HS-27A (cell line): ENCODE measurements around the gene ADORA1.

Experiments used
- DNase-seq: peaks from one replicate; pipeline ENCODE4 v3.0.0-alpha.2; 2012; ENCODE audit warnings: low read depth, missing footprints

Gene ADORA1

GRCh38 chr1:203127666-203128430 lies at the start of gene ADORA1:
TSS of gene ADORA1 (plus strand) at chr1:203127726. CDS start at chr1:203128842, 1,116 bp downstream.
- DNase-seq = no peak

- DNase-seq = no peak
Measured at GRCh38 chr1:203077956-203078355, 49.6 kb upstream of the ADORA1 start.

DNA sequence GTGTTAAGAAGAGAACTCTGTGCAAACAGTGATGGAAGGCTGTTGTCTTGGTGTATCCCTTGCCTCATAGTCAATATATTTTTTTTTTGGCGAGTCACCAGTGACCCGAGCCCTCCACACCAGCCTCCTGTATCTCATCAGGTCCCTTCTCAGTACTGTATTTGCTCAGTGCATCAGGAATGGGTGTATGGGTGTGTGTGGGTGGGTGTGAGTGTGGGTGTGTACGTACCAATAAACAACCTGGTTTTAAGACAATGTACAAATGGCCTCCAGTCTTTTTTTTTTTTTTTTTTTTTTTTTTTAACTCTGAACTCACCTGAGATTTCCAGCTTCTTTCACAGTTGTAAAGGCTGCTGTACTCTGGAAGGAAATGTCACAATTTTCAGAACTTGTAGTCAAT lies 49.0 kb upstream of the ADORA1 start:
- DNase-seq = no peak

GRCh38 chr1:203080456-203080855 lies 47.1 kb upstream of the ADORA1 start:
- no peak for DNase-seq

GRCh38 chr1:203081465-203082230 lies 45.9 kb upstream of the ADORA1 start:
- DNase-seq = no peak

DNA sequence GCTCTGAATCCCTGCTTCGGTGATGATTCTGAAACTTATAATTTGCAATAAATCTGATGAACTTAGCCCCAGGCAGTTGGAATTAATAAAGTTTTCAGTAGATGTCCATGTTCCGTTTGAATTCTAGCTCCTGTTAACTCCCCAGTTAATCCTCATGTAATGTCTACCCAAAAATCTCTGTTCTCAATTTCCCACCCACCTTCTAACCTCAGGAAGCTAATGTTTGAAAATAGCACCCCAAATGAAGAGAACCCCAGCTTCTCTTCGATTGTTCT lies 45.4 kb upstream of the ADORA1 start:
- no peak for DNase-seq

DNA sequence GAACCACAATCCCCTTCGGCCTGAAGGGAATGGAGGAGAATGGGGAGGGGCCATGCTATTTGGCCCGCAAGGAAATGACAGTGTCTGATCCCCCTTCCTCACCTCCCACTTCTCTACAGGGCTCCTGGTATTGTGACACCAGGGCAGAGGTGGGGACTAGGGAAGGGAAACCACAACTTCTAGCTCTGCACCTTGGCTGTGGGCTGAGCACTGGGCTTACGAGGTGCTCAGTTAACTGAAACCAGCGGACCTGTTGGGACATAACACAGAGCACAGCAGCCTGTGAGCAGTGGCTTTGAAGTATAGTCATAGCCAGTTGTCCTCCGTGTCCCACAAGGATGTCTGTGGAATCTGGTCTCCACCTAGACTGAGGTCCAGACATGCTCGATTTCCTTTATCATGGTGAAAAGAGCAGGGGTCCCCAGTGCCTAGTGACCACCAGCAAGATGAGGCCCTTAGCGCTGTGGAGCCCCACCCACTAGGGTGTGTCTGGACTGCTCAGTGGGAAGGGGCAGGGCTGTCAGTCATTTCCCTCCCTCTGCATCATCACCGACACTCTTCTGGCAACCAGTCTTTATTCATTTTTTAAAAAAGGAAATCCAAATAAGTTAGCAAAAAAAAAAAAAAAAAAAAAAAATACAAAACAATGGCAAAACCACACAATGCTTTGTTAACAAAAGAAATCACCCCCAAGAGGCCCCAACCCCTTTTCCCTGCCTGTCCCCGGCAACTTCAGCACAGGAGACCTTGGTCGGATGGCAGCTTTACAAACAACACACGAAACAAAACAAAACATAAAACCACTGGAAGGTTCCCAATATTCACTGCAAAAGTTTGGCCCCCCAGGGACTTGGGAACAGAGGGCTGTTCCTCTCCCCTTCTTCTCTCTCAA lies 44.7 kb upstream of the ADORA1 start:
- no peak for DNase-seq

- no peak for DNase-seq
Measured at GRCh38 chr1:203083463-203083921, 44.0 kb upstream of the ADORA1 start.

DNA sequence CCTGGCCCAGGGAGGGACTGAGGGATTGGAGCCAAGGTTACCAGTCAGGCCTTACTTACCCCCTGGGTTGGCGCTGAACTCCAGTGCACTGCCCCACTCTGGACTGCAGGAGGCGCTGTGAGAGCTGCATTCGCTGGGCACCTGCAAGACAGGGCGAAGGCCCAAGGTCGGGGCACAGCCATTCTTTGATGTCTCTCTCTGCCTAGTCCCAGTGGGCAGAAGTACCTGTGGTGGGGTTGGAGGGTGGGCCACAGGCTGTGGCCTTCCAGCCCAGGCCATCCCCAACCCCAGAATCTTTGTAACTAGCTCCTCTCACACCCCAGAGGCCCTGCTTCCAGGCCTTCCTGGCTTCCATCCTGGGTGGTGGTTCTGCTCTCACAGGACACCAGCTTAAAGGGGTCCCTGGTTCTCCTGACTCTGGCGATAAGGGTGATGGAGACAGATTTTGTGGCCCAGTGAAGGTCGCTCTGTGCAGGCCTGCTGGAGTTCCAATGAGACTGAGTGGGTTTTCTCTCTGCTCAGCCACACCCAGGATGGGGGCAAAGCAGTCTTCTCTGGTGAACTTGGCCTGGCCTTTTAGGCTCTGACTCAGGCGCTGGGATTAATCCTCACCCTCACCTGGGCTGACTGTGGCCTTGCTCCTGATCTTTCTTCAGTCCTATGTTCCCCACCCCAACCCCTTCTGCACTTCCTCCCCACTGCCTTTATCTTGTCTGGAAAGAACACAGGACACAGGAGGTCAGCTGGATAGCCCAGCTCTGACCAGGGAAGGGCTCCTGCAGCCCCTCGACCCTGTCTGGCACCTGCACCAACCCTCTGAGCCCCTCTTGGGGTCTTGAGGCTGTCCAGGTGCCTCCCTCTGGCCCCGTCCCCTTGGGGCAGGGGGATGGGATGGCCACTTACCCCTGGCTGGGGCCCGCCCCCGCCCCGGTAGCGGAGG lies 42.7 kb upstream of the ADORA1 start:
- DNase-seq = no peak

DNA sequence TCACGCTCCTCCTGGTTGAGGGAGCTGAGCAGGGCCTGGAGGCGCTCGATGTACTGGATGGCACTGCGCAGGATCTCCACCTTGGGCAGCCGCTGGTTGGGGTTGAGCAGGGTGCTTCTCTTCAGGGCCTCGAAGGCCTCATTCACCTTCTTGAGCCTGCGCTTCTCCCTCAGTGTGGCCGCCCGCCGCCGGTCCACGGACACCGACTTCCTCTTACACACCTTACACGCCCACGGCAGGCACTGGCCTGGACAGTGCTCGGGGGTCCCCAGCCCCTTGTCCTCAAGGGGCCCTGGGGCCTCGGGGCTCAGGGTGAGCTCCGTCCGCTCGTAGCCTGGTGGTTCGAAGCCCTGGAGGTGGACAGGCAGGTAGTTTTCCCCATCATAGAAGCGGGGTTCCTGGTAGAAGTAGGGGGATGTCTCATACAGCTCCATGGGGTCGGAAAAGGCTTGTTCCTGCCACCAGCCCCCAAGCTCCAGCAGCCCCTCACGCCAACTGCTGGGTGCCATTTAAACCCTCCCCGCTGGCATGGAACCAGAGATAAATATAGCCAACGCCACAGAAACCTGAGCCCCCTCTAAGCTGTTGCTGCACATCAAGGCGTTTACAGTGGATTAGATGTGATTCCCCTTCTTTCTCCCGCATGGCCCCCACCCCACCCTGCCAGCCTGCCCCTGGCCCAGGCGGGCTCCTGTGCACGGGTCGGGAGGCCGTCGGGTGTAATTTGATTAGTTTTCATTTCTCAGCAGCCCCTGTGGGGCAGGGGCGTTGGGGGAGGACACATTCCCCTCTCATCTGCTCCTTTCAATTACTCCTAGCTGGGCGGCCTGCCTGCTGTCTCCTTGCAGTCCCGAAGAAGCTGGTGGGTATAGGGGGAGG lies 41.8 kb upstream of the ADORA1 start, which contains the start of gene MYOG:
Gene MYOG, minus strand, starts transcription at position 485 of the 879 bp plus-strand sequence. Its CDS starts 51 bp downstream, at position 434.
- no peak for DNase-seq

DNA sequence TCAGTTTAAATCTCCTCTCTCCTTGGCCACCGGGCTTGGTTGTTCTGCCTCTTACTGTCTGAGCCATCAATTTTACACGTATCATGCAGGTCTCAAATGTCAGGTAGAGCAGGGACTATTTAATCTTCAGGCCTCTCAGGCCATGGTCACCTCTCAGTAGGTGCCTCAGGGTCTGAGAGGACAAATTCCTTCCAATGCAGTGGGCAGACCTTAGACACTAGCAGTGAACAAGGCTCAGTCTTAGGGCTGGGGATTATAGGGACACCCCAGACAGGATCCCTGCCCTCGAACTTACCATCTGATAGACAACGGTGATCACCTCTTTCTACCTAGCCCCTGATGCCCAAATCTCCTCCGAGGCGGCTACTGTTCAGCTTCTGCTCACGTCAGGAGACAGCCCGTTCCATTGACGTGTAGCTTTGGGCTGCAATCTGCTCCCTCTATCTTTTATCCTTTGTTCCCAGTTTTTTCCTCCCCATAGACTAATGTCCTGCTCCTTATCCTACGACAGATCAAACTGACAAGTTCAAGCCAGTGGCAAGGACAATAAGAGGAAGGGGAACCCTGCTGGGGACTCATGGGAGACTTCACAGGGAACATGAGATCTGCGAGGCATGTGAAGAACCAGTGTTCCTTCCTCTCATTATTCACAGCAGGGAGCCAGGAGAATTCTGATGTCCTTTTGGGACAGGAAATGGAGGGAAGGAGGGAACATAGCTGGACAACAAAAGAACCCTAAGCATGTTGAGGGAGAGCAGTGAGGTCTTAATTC lies 40.3 kb upstream of the ADORA1 start:
- DNase-seq = no peak

- no peak for DNase-seq
Measured at GRCh38 chr1:203088441-203088840, 39.1 kb upstream of the ADORA1 start.

DNA sequence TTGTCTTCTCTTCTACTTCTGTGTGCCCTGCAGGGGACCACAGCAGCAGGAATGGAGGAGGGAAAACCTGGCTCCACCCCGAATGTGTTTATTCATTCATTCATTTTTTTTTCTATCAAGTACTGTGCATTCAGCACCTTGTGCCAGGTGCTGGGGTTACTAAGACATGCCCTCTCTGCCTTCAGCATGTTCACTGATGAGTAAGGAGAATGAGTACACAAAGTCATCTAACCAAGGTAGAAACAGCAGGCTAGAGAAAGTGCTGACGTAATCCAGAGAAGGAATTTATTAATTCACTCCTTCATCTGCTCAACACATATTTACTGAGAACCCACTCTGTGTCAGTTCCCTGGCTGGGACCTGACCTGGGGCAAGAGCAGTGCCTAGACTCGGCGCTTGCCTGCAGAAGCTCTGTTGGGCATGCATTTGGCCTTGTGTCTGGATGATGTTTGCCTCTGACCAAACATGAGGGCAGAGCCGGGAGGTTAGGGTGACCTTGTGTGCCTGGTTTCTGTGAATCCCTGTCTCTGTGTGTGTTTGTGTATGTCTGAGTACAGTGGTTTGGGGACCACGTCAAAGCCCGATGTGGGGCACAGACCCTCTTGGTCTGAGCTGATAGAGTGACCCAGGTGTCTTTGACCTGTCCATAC lies 38.4 kb upstream of the ADORA1 start:
- no peak for DNase-seq

DNA sequence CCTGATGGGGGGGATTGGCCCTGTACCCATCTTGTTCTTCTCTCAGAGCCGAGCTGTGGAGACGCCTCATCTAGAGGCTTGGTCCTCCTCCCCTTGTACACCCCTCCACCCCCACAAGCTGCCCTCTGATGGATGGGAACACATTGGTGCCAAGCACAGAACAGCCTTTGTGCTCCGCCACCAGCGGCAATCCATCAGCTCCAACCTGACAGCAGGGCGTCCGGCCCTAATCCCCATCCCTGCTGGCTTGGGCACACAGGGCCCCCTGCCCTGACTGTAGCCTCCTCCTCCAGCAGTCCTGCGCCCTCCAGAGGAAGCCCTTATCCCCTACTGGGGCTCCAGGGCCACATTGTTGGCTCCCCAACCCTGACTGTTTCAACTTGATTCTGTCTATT lies 37.9 kb upstream of the ADORA1 start:
- DNase-seq = no peak

- no peak for DNase-seq
Measured at GRCh38 chr1:203090421-203091198, 36.9 kb upstream of the ADORA1 start.

GRCh38 chr1:203091199-203091477 lies 36.4 kb upstream of the ADORA1 start:
- no peak for DNase-seq

DNA sequence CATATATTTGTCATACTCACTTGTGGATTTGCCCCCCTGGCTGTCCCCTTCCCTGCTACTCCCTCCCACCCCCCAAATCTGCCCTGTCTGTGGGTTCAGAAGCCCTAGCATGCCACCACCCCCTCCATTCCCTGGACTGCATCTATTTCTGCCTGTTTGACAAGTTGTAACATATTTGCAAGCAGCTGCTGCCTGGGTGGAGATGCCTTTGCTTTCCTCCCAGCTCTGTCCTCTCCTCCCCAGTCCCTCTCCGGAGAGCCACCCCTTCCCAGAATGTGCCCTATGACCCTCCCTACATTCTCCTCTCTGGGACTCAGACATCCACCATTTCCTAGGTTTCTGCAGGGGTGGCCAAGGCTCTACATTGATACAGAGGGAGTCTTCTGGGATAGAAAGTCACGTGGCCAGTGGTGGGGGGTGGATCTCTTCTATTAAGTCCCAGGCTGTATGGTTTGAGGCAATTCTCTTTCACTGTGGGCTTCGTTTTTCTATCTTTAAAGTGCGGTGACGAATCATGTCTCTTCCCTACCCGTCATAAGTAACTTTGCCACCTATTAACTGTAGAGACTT lies 35.7 kb upstream of the ADORA1 start:
- no peak for DNase-seq

GRCh38 chr1:203093754-203094410 lies 33.6 kb upstream of the ADORA1 start:
- DNase-seq = no peak
